Measurements from ENCODE around the gene TMEM272. TPM values are rescaled to one million over a fixed set of nuclear protein-coding genes. Genes with fewer than 3 reads are reported as not detected.

Gene TMEM272
- total and polyA plus RNA-seq, 2 donors (not counting 1 experiment from before 2014, with no cell fraction given): not detected

- no peak for DNase-seq
- no peaks in the 10 kb centered on the region for H3K4me1 ChIP-seq (ENCODE audit: control insufficient read depth in 2 of 2, insufficient read depth in 2 of 2, low read length in 2 of 2)
- H3K4me2 ChIP-seq (replicated peaks; ENCODE audit: low read depth, low read length, poor library complexity, severe bottlenecking): no peak overlapping the region
- H3K27me3 Mint-ChIP-seq: peaks cover 10% of the 10 kb centered on the region
- no peaks in the 10 kb centered on the region for H3K4me1 Mint-ChIP-seq
- 92% methylated on average over 2 of the region's 2 CpGs for WGBS (ENCODE audit: insufficient coverage)
- no peak overlapping the region for H3K27ac ChIP-seq (ENCODE audit: low read length in 2 of 2)
- TF ChIP-seq CTCF (IDR thresholded peaks at IDR 0.05) (no peak), EZH2 (IDR thresholded peaks at IDR 0.05; ENCODE audit: borderline replicate concordance, insufficient read depth, low read depth, low read length, poor library complexity, severe bottlenecking) (no peak)
- ChIA-PET CTCF (interaction anchor here (1.4 to 1.5 kb wide), 2 partner anchors 9 to 13 kb away, joined by 3 read pairs; no protein-coding TSS in a partner anchor), POLR2A (no interaction called here)
- no peak for ATAC-seq (ENCODE audit: low read depth)
- no peak overlapping the region for H3K4me3 ChIP-seq (ENCODE audit: control extremely low read depth in 1 of 5, extremely low read depth in 1 of 5, insufficient read depth in 1 of 5, low read depth in 2 of 5, low read length in 4 of 5)
- no peaks in the 10 kb centered on the region for H3K9me3 Mint-ChIP-seq (ENCODE audit: insufficient read depth)
- no peak overlapping the region for H3K4me3 Mint-ChIP-seq
- no peaks in the 10 kb centered on the region for H3K27me3 ChIP-seq (replicated peaks in 1 of 4; ENCODE audit: control extremely low read depth in 1 of 4, control insufficient read depth in 3 of 4, insufficient read depth in 4 of 4, low read length in 3 of 4)
- no peaks in the 10 kb centered on the region for H3K36me3 ChIP-seq (replicated peaks in 1 of 2; ENCODE audit: control extremely low read depth in 1 of 2, control insufficient read depth in 1 of 2, extremely low read depth in 1 of 2, insufficient read depth in 2 of 2, low read length in 1 of 2)
- intact Hi-C loops (cut with micrococcal nuclease): no loop called here
- peaks cover 0 to 15% (median 12%) of the 10 kb centered on the region in 3 donors for H3K9me3 ChIP-seq (ENCODE audit: control extremely low read depth in 1 of 3, control insufficient read depth in 2 of 3, insufficient read depth in 1 of 3, low read length in 2 of 3)
- H3K27ac Mint-ChIP-seq: no peak overlapping the region
- H3K9ac ChIP-seq (ENCODE audit: low read length): no peak overlapping the region
- H3K79me2 ChIP-seq (ENCODE audit: control insufficient read depth, insufficient read depth, low read length): no peaks in the 10 kb centered on the region
- H2AFZ ChIP-seq (ENCODE audit: insufficient read depth, low read depth, low read length, poor library complexity, severe bottlenecking): no peak overlapping the region
- H4K20me1 ChIP-seq (ENCODE audit: control insufficient read depth, insufficient read depth, low read length, poor library complexity, severe bottlenecking): no peaks in the 10 kb centered on the region
These were observed 40.7 kb upstream of the TMEM272 start for GRCh38 chr13:51885651-51886050.

- Histone ChIP-seq H3K36me3 (replicated peaks in 1 of 2; ENCODE audit: control extremely low read depth in 1 of 2, control insufficient read depth in 1 of 2, extremely low read depth in 1 of 2, insufficient read depth in 2 of 2, low read length in 1 of 2) (no peaks in the 10 kb centered on the region), H3K4me3 (ENCODE audit: control extremely low read depth in 1 of 5, extremely low read depth in 1 of 5, insufficient read depth in 1 of 5, low read depth in 2 of 5, low read length in 4 of 5) (no peak overlapping the region), H3K4me1 (ENCODE audit: control insufficient read depth in 2 of 2, insufficient read depth in 2 of 2, low read length in 2 of 2) (no peaks in the 10 kb centered on the region), H3K27ac (ENCODE audit: low read length in 2 of 2) (no peak overlapping the region), H2AFZ (ENCODE audit: insufficient read depth, low read depth, low read length, poor library complexity, severe bottlenecking) (no peak overlapping the region), H3K9ac (ENCODE audit: low read length) (no peak overlapping the region), H3K4me2 (replicated peaks; ENCODE audit: low read depth, low read length, poor library complexity, severe bottlenecking) (no peak overlapping the region), H4K20me1 (ENCODE audit: control insufficient read depth, insufficient read depth, low read length, poor library complexity, severe bottlenecking) (no peaks in the 10 kb centered on the region), H3K79me2 (ENCODE audit: control insufficient read depth, insufficient read depth, low read length) (no peaks in the 10 kb centered on the region), H3K27me3 (replicated peaks in 1 of 4; ENCODE audit: control extremely low read depth in 1 of 4, control insufficient read depth in 3 of 4, insufficient read depth in 4 of 4, low read length in 3 of 4) (peaks cover 0 to 2% (median 0%) of the 10 kb centered on the region in 4 experiments), H3K9me3 (ENCODE audit: control extremely low read depth in 1 of 3, control insufficient read depth in 2 of 3, insufficient read depth in 1 of 3, low read length in 2 of 3) (peaks cover 0 to 15% (median 12%) of the 10 kb centered on the region in 3 donors)
- H3K4me3 Mint-ChIP-seq: no peak overlapping the region
- H3K27me3 Mint-ChIP-seq: peaks cover 7% of the 10 kb centered on the region
- ATAC-seq (ENCODE audit: low read depth) (no peak), DNase-seq (no peak)
- ChIA-PET CTCF (interaction anchor here (1.7 kb wide), 1 partner anchor 10 kb away, joined by 3 read pairs; no protein-coding TSS in a partner anchor), POLR2A (no interaction called here)
- intact Hi-C loops (cut with micrococcal nuclease): no loop called here
- 77% methylated on average over 5 of the region's 5 CpGs for WGBS (ENCODE audit: insufficient coverage)
- no peak overlapping the region for H3K27ac Mint-ChIP-seq
- no peak for TF ChIP-seq EZH2 (IDR thresholded peaks at IDR 0.05; ENCODE audit: borderline replicate concordance, insufficient read depth, low read depth, low read length, poor library complexity, severe bottlenecking)
- TF ChIP-seq CTCF (IDR thresholded peaks at IDR 0.05): no peak
- H3K4me1 Mint-ChIP-seq: no peaks in the 10 kb centered on the region
- H3K9me3 Mint-ChIP-seq (ENCODE audit: insufficient read depth): no peaks in the 10 kb centered on the region
These were observed 38.2 kb upstream of the TMEM272 start for GRCh38 chr13:51883226-51883600.
